ENCODE results near the gene B4GALT5.
"Not testable (repeated sequence)": the region's sequence is repeated elsewhere in the genome, so short reads cannot be mapped to it uniquely, and the experiment has no call there.

B4GALT5 gene

DNA sequence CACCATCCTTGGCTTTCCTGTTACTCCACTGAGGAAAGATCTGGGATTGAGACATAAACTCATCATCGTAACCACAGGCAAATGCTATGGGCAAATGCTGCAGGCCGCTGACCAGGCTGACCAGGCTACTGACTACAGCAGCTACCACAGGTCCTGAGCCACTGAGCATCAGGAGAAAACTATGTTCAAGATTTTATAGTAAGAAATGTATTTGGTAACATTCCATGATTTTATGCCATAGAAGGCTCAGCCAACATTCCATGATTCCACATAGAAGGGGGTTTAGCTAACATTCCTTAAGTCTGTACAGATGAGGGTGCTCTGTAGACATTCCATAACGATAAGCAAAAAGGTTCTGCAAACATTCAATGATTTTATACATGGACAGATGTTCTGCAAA lies 16.1 kb upstream of the B4GALT5 start:
- no peak for DNase-seq

DNA sequence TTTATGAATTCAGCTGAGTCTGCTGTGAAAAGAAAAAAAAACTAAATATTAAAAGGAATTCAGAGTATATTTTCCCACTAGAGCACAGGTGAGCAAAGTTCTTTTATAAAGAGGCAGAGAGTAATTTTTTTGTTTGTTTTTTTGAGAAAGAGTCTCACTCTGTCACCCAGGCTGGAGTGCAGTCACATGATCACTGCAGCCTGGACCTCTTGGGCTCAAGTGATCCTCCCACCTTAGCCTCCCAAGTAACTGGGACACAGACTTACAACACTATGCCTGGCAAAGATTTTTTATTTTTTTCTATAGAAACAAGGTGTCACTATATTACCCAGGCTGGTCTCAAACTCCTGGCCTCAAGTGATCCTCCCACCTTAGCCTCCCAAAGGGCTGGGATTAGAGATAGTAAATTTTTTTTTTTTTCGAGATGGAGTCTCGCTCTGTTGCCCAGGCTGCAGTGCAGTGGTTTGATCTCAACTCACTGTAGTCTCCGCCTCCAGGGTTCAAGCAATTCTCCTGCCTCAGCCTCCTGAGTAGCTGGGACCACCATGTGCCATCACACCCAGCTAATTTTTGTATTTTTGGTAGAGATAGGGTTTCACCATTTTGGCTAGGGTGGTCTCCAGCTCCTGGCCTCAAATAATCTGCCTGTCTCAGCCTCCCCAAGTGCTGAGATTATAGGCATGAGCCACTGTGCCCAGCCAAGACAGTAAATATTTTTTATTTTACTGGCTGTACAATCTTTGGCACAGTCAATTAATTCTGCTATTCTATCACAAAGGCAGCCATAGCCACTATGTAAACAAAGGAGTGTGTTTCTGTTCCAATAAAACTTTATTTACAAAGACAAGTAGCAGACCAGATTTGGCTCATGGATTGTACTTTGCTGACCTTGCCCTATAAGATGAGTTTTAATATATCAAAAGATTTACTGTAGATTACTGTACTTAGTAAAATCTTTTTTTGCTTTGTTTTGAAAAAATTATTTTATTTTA lies 14.5 kb upstream of the B4GALT5 start:
- no peak for DNase-seq

DNA sequence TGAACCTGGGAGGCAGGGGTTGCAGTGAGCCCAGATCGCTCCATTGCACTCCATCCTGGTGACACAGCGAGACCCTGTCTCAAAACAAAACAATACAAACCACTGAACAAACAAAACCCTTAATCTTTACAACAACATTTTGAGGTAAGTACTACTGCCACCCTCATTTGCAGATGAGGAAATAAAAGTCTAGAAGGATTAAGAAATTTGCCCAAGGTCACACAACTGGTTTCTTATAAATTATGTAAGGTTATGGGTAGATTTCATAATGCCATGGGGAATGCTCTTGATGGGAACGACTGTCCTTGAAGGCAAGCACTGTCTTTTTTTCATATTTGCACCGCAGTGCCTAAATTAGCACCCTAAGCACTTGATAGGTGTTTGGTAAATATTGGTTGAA lies 13.8 kb upstream of the B4GALT5 start:
- no peak for DNase-seq

DNA sequence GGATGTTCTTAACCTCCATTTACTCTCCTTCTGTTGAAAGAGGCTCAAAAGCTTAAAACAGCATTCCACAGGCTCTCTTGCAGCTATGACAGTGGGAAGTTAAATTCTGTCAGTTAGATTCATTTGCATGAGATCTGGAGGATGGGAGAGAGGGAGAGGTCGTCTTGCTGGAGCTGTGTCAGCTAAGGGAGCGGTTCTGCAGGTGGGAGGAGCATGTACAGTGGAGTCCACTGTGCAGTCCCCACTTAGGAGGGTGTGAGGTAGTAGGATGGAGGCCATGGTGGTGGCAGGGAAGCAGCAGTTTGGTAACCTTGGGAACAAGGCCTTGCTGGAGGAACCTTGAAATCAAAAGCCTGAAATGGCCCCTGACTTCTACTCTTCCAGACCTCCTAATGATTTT lies 12.0 kb upstream of the B4GALT5 start:
- no peak for DNase-seq

DNA sequence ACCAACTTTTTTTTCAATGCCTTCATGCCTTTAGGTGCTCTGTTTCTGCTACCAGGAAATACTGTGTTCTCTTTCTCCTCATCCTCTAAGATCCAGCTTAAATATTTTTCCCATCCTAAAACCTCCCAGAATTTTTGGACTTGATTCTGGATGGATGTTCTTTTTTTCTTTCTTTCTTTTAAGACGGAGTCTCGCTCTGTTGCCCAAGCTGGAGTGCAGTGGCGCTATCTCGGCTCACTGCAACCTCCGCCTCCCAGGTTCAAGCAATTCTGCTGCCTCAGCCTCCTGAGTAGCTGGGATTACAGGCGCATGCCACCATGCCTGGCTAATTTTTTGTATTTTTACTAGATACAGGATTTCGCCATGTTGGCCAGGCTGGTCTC lies 11.5 kb upstream of the B4GALT5 start:
- DNase-seq = not testable (repeated sequence)

DNA sequence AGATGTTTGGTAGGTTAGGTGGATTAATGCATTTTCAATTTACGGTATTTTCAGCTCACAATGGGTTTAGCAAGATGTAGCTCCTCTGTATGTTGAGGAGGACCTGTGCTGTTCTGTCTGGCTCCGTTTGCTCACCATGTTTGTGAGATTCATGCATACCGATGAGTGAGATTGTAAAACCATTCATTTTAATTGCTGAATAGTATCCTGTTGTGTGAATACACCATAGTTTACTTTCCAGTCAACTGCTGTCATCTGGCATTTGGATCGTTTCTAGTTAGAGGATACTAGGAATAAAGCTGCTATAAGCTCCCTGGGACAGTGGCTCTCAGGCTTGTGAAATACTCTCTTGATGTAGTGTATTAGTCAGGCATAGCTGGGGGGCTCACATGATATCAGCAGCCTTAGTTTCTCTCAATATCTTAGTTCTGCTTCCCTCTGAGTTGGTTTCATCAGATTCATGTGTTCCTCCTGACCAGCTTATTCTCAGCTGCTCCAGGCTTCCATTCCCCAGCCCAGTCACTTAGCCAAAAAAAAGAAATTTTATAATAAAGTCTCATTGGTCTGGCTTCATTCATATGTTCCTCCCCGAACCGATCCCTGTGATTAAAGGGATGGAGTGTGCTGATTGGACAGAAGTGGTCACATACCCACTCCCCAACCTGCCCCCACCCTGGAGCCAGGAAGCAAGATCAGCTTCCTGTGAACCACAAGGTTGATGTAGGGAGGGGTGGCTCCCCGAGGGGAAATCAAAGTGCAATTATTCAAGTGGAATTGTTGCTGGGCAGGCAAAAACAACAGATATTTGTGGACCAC lies 10.9 kb upstream of the B4GALT5 start:
- DNase-seq = no peak

DNA sequence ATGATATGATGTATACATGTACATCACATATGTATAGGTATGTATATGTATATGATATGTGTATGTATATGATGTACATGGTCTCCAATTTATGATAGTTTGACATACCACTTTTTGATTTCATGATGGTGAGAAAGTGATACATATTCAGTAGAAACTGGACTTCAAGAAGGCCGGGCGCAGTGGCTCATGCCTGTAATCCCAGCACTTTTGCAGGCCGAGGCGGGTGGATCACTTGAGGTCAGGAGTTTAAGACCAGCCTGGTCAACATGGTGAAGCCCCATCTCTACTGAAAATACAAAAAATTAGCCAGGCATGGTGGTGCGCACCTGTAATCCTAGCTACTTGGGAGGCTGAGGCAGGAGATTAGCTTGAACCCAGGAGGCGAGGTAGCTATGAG lies 10.1 kb upstream of the B4GALT5 start:
- DNase-seq = not testable (repeated sequence)

DNA sequence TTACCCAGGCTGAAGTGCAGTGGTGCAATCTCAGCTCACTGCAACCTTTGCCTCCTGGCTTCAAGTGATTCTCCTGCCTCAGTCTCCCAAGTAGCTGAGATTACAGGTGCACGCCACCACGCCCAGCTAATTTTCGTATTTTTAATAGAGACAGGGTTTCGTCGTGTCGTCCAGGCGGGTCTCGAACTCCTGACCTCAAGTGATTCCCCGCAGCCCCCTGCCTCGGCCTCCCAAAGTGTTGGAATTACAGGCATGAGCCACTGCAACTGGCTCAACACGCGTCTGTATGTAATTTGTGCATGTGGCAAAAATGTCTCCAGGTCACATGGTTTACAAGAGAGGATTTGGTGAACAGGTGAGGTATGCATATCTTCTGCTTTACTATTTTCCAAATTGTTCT lies 7.6 kb upstream of the B4GALT5 start:
- DNase-seq = not testable (repeated sequence)

DNA sequence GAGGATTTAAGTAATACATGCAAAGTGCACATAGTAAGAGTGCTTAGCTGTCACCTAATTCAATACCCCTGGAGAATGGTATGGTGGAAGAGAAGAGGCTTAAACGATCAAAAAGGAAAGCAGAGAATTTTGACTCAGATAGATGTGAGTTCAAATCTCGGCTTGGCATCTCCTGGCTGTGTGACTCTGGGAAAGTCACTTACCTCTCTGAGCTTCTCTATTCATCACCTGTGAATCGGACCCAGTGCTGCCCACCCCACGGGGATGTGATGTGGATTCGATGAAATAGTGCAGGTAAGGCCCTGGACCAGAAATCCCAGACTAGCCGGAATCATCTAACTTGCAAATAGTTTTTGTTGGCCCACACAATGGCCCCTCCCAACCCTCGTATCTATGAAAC lies 1.8 kb upstream of the B4GALT5 start:
- no peak for DNase-seq

DNA sequence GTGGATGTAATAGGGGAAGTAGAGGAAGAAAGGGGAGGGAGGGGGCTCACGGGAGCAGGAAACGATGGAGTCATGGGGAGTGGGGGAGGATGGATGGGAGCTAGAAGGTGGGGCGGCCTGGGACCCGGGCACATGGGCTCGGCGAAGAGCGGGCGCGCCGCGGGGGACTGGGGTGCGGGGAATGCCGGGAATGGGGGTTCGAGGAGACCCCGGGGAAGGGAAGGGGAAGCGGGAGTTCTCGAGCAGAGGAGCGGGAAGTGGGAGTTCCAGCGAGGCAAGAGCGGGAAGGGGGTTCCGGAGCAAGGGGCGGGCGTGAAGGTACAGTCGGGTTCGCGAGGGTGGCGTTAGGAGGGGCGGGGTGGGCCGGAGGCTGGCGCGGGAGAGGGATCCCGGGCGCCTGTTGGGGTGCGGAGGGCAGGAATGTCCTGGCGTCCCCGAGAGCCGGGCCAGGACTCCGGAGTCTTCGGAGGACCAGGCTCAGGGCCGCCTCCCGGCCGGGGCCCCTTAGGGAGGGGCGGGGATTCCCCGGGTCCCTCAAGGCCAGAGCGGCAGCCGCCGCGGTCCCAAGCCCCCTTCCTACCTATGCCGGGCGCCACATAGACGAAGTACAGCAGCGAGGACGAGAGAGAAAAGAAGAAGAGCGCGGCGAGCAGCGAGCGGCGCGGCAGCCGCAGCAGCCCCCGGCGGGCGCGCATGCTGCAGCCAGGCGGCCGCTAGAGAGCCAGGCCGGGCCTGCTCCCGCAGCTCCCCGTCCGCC lies 504 bp downstream of the B4GALT5 start:
- no peak for DNase-seq

DNA sequence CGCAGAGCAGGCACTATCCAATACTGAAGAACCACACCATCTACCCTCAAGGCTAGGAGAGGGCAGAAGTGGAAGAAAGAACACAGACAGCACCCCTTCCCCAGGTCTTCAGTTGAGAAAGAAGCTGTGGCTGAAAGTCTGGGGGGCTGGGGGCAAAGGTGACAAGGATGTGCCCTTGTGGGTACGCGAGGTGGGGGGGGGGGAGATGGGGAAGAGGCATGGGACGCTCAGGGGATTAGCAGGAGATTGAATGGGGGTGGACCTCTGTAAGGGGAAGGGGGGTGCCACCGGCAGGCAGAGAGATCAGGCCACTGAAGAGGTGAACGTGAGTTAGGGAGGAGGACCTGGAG lies 1.1 kb downstream of the B4GALT5 start:
- no peak for DNase-seq

DNA sequence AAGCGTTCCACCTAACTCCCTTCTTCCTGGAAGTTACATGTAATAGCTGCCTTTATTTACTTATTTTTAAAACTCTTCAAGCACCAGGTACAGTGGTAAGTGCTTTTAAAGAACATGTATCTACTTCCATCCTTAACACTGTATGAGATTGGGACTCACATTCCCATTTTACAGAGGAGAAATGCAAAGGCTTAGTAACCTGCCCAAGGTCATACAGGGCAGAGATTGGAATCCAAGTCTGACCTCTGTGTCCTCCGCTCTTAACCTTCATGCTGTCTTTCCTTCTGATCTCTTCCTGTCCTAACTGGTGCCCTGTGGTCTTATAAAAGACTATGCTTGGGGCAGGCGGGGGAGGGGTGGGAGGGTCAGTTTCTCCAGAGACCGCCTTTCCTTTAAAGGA lies 1.6 kb downstream of the B4GALT5 start:
- no peak for DNase-seq

DNA sequence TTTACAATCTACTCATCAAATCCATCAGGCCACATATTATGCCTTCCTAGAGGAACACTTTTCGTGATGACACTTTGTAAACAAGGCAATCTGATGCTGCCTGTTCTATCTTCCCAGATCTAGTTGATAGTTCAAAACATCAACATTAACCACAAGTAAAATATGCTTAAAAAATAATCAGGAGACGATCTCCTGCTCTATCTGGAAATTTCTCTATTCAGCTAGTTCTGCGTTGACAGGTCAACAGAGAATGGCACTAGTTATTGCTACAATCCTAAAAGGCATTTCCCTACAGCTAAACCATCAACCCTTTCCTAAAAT lies 2.1 kb downstream of the B4GALT5 start:
- no peak for DNase-seq

DNA sequence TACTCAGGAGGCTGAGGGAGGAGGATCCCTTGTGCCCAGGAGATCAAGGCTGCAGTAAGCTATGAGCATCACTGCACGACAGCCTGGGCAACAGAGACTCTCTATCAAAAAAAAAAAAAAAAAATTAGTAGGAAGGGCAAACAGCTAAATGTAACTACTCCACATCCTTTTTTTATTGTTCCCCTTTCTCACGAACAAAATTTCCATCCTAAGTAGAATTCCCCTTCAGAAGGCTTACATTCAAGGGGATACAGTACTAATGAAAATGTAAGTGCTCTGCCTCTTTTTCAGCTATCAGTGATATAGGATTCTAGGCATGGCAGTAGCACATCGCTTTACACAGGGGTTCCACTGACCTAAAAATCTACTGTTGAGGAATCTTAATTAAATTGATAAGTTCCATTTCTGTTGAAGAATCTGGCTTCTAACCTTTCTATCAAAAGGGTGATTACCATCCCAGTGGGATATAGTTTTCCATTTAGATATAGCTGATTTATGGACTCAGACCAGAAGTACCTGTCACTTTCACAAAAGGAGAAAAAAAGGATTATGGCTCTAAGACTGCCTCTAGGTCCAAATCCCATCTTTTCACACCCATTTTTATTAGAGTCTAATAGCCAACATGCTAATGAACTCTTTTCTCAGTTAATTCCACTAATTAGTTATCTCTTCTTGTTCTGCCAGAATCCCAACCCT lies 2.6 kb downstream of the B4GALT5 start:
- DNase-seq = no peak

DNA sequence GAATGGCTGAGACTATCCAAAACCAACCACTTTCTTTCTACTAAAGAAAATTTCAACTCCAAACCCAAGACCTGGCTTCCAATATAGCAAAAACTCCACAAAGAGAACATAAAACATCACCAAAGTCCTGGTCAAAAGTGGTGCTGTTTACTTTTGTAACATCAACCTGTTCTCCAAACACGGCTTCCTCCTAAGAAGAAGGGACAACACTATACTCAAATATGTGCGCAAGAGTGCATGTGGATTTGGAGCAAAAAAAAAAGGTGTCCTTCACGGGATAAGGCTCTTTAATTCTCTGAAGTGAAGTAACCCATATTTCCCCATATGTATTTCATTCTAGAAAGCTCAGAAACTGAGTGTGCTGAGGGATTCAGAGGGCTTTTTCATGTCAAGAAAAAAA lies 6.6 kb downstream of the B4GALT5 start:
- no peak for DNase-seq

DNA sequence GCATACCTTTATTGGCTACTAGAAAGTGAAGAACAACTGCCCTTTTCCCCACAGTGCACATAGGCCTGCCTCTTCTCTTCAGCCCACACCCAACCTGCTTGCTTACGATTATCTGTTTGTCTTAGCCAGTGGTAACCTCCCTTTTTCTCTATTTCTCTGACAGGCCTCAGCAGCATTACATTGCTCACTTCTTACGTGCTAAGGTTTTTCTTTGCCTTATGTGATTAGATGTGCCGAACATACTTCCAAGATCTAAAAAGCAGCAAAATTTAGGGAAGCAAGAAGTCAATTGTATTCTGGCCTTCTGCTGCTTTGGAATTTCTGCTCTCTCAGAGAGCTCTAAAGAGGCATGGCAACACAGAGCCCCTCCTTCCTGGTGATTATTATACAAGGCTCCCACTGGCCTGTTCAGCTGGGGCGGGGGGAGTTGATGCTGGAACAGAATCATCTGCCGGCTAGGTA lies 7.0 kb downstream of the B4GALT5 start:
- DNase-seq = no peak

DNA sequence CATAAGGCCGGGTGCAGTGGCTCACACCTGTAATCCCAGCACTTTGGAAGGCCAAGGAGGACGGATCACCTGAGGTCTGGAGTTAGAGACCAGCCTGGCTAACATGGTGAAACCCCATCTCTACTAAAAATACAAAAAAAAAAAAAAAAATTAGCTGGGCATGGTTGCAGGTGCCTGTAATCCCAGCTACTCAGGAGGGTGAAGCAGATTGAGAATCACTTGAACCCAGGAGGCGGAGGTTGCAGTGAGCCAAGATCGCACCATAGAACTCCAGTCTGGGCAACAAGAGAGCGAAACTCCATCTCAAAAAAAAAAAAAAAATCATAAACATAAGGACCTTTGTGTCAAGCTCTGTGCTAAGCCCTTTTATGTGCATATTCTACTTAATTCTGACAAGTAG lies 7.8 kb downstream of the B4GALT5 start:
- not testable (repeated sequence) for DNase-seq

DNA sequence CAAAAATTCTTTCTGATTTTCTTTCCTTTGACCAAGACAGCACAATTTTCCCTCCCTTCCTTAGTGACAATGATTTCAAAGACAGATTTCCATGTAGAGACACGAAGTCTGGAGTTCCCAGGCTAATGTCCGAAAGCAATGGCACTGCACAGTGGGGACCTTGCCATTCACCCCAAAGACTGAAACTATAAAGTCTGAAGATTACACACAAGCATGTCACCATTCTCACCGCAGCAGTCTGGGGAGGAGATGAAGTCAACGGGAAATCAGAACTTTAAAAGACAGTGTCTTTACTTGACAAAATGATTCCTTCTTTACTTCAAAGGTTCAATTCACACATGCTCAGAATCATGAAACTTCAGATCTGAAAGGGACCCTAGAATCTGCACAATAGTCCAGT lies 8.3 kb downstream of the B4GALT5 start:
- no peak for DNase-seq

DNA sequence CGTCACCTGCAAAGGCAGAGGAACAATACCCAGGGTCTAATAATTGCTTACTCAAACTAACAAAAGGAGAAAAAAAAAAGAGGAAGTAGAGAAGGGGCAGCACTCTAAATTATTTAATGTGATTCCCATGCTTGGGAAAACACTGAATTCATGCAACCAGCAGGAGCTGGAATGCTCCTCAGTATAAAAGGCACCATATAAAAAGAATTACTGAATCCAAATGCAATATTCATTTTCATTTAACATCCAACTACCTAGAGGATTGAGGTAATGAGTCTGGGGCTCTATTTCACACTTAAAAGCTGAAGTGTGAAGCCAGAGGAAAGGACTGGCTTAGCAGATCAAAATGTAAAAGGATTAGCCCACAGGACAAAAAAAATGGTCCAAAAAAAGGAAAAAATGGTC lies 8.7 kb downstream of the B4GALT5 start:
- DNase-seq = no peak

DNA sequence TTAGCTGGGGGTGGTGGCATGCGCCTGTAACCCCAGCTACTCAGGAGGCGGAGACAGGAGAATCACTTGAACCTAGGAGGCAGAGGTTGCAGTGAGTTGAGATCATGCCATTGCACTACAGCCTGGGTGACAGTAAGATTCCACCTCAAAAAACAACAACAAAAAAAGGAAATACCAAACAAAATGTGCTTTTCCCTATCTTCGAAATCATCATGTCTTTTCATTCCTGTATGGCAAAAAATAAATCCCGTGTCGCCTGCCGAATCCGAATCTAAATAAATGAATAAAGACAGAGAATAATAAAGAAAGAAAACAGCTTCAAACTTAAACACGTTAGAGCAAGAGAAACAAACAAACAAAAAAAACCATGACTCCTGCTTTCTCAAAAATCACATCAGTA lies 11.8 kb downstream of the B4GALT5 start:
- DNase-seq = no peak

DNA sequence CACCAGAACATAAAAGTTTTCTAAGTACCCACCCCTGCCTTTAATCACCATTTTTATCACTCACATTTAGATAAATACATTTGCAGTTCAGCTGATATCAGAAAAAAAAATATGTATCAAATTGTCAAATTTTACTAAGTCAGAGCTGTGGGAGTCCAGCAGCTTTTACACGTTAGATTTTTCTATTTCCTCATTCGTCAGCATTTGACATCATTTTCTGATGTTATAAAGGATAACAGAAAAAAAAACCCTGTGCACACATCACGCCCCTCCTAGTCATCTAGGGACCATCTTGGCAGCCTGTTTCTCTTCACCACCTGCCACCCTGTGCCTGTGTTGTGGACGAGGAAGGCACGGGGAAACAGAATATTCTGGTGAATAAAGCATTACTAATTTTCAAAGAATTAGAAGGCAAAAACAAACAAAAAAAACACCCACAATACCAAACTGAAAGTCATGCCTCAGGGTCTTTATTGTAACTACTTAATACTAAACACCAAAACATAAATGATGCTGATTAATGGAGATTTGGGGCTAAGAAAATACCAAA lies 12.4 kb downstream of the B4GALT5 start:
- DNase-seq = no peak

DNA sequence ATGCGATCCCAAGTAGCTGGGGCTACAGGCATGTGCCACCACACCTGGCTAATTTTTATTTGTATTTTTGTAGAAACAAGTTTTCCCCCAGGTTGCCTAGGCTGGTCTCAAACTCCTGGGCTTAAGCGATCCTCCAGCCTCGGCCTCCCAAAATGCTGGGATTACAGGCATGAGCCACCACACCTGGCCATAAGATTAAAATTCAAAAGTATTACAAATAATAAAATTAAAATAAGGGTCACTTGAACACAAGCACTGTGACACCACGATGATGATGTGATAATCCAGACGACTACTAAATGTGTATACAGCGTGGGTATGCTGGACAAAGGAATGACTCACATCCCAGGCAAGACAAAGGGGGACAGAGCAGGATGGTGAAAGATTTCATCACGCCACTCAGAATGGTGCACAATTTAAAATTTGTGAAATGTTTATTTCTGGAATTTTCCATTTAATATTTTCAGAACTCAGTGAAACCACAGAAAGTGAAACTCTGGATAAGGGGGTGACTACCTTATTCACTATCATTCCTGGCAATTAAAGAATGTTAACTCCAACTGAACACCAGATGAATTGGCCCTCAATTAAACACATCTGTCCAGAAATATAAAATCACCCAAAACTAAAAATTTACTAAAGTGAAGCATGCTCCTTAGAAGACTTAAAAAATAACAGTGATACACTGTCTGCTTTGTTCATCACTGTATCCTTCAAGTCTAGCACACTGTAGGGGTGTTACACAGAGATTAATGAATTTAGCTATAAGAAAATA lies 13.1 kb downstream of the B4GALT5 start:
- no peak for DNase-seq

Data from NCI-H2227 treated with DMSO at 0.1 percent for 48 hours (cell line).